Mesodermal cell (in vitro differentiated cells): Measurements from ENCODE around the gene HSD17B14. TPM values are rescaled to one million over a fixed set of nuclear protein-coding genes. Genes with fewer than 3 reads are reported as not detected.
A peak's percentile ranks its signal among the peaks of the same experiment; 100 is the strongest.
"Not testable (repeated sequence)": the region's sequence is repeated elsewhere in the genome, so short reads cannot be mapped to it uniquely, and the experiment has no call there.

Source experiments
- H3K27ac ChIP-seq: 2 replicates; pipeline ENCODE4 v1.7.0; 2013; ENCODE audit warnings: mild to moderate bottlenecking, low read depth, low read length, moderate library complexity; ENCODE audit not compliant: severe bottlenecking
- H3K36me3 ChIP-seq: 2 replicates; pipeline ENCODE4 v1.7.1; 2013; ENCODE audit warnings: mild to moderate bottlenecking, low read length, moderate library complexity; ENCODE audit not compliant: control insufficient read depth, insufficient read depth
- H3K4me1 ChIP-seq: one replicate; pipeline ENCODE4 v1.7.1; 2013; ENCODE audit warnings: mild to moderate bottlenecking, low read length; ENCODE audit not compliant: insufficient read depth, control insufficient read depth, poor library complexity, severe bottlenecking
- H3K4me3 ChIP-seq: 2 replicates; pipeline ENCODE4 v1.7.0; 2013; ENCODE audit warnings: low read length, control low read depth, mild to moderate bottlenecking; ENCODE audit not compliant: insufficient read depth, poor library complexity, severe bottlenecking; ENCODE audit errors: extremely low read depth
- H3K9me3 ChIP-seq: 2 replicates; pipeline ENCODE4 v1.7.1; 2013; ENCODE audit warnings: mild to moderate bottlenecking, low read length, moderate library complexity; ENCODE audit not compliant: control insufficient read depth
- WGBS, 2 experiments: methylation state at CpG; one replicate each; pipeline ENCODE4 v1.1.5; 2013; ENCODE audit warnings: missing lambda C conversion rate in 2 of 2; ENCODE audit not compliant: insufficient coverage in 2 of 2; 5-methylcytosine and 5-hydroxymethylcytosine counted together
- polyA plus RNA-seq, 2 experiments: library from polyadenylated mRNA; stranded (reverse); fragments of 50-300 nt; gene quantifications; one replicate each; pipeline ENCODE4 v1.2.3, GENCODE V29; 2013

Gene HSD17B14
- polyA plus RNA-seq (2013, experiment 1 of 2): 22.6 TPM
- polyA plus RNA-seq (2013, experiment 2 of 2): 18.3 TPM

DNA sequence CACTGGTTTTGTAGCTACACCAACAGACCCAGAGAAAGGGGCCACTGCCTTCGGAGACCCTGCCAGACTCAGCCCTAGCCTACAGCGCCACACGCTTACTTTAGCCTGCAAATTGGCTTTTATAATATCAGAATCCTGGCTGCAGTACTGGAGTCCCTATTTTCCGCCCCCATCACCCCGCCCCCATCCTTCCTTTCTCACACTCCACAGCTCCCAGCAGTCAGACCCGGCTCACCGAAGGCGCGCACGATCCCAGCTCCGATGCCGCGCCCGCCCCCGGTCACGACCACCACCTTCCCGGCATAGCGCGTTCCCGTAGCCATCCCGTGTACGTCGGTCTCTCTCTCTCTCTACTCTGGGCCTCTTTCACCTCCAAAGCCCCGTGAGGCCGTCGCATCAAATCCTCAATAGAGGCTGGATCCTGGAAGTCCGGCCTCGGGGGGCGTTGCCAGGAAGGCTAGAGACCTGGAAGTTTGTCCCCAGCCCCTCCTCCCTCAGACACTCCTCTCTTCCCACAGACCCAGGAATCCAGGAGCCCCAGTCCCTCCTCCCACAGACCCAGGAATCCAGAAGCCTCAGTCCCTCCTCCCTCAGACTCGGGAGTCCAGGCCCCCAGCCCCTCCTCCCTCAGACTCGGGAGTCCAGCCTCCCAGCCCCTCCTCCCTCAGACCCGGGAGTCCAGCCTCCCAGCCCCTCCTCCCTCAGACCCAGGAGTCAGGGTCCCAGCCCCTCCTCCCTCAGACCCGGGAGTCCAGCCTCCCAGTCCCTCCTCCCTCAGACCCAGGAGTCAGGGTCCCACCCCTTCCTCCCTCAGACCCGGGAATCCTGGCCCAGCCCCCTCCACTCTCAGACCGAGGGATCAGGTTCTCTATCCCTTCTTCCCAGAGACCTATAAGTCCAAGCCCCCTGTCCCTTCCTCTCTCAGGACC, at the start of gene HSD17B14:
Gene HSD17B14 (minus strand): TSS at position 403 of the 929 bp plus-strand sequence. CDS start 80 bp downstream, at position 323.
- WGBS, 2 experiments: 1% methylated on average over 32 to 35 of the region's 35 CpGs
- Histone ChIP-seq H3K4me1 (peaks cover 10% of the 10 kb centered on the region), H3K9me3 (no peaks in the 10 kb centered on the region), H3K4me3 (peak within 1 kb of the TSS; percentile 55), H3K36me3 (peaks cover 12% of the 10 kb centered on the region), H3K27ac (peak within 1 kb of the TSS; percentile 93)

DNA sequence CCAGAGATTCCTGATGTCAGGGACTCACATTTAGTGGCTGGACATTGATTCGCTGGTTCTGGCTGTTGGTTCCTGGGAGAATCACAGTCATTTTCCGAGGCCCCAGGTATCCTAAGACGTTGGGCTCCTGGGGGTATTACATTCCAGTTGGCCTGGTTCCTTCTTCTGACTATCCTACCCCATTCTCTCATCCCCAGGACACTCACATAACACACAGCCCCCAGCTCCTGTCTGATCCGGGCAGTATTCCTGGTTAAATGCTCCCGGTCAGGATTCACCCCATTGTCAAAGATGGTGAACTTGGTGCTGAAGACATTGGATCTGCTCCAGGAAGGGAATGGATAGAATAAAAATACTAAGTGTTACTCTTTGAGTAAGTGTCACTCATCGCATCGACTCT, 47.4 kb upstream of the HSD17B14 start:
- peaks cover 8% of the 10 kb centered on the region for H3K36me3 ChIP-seq
- H3K27ac ChIP-seq: no peak overlapping the region
- H3K9me3 ChIP-seq: no peaks in the 10 kb centered on the region
- WGBS, 2 experiments: 77 to 97% methylated on average over 4 to 5 of the region's 7 CpGs
- H3K4me3 ChIP-seq: no peak overlapping the region
- no peaks in the 10 kb centered on the region for H3K4me1 ChIP-seq

DNA sequence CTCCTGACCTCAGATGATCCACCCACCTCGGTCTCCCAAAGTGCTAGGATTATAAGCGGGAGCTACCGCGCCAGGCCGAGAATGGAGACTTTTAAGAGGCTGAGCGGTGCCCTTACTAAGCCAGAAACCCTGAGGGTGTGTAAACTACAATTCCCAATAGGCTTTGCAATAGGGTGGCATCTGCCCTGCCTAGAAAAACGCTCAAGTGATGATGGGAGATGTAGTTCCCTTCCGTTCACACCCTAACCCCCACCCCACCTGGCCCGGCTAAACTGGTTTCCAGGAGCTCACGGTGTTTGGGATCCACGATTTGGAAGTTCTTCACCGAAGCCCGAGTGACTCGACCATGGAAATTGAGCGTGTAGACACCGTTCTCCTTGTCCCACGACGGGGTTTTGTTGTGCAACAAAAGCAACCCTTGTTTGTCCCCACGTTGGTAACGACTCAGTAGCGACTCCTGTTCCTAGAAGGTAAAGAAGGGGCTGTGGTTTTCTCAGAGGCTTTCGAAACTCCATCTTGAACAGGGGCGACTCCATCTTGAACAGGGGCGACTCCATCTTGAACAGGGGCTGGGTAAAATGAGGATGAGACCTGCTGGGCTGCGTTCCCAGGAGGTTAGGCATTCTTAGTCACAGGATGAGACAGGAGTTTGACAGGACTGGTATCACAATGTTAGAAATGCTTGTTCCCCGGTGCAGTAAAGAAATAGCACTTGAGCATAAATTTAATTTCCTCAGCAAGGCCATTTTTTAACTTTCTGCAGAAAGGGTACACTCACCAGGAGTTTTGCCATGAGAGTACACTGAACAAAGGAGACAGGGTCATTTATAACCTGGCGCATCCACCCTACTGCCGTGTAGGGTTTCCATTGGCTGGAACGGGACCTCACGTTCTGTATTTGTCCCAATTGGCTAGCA, 45.7 kb upstream of the HSD17B14 start:
- Histone ChIP-seq H3K36me3 (peaks cover 23% of the 10 kb centered on the region), H3K4me3 (no peak overlapping the region), H3K4me1 (peaks cover 3% of the 10 kb centered on the region), H3K27ac (no peak overlapping the region), H3K9me3 (no peaks in the 10 kb centered on the region)
- WGBS, 2 experiments: 88 to 91% methylated on average over 28 to 29 of the region's 30 CpGs

DNA sequence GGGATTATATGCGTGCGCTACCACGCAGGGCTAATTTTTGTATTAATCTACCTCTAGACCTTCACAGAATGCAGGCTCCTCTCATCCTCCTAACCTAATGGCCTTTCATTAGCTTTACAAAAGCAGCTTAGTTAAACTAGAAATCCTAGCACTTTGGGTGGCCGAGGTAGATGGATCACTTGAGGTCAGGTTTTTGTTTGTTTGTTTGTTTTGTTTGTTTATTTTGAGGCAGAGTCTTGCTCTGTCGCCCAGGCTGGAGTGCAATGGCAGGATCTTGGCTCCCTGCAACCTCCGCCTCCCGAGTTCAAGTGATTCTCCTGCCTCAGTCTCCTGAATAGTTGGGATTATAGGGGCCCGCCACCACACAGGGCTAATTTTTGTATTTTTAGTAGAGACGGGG, 43.4 kb upstream of the HSD17B14 start:
- H3K4me1 ChIP-seq: peaks cover 19% of the 10 kb centered on the region
- H3K36me3 ChIP-seq: peaks cover 43% of the 10 kb centered on the region
- not testable (repeated sequence) for H3K27ac ChIP-seq, H3K9me3 ChIP-seq, H3K4me3 ChIP-seq
- WGBS, 2 experiments: 87 to 89% methylated on average over 8 of the region's 9 CpGs

DNA sequence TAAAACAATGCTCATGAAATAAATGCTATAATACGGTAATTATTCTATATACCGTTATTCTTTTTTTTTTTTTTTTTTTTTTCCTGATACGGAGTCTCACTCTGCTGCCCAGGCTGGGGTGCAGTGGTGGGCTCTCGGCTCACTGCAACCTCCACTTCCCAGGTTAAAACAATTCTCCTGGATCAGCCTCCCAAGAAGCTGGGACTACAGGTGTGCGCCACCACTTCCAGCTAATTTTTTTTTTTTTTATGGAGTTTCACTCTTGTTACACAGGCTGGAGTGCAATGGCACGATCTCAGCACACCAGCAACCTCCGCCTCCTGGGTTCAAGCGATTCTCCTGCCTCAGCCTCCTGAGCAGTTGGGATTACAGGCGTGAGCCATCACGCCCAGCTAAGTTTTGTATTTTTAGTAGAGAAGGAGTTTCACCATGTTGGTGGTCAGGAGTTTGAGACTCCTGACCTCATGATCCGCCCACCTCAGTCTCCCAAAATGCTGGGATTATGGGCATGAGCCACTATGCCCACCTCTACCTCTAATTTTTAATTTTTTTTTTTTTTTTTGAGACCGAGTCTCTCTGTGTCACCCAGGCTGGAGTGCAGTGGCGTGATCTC, 42.8 kb upstream of the HSD17B14 start:
- Histone ChIP-seq H3K4me3 (no peak overlapping the region), H3K4me1 (peaks cover 25% of the 10 kb centered on the region), H3K36me3 (peaks cover 48% of the 10 kb centered on the region), H3K27ac (peak overlapping the region; percentile 46), H3K9me3 (no peaks in the 10 kb centered on the region)
- WGBS, 2 experiments: 88 to 90% methylated on average over 9 to 10 of the region's 13 CpGs

DNA sequence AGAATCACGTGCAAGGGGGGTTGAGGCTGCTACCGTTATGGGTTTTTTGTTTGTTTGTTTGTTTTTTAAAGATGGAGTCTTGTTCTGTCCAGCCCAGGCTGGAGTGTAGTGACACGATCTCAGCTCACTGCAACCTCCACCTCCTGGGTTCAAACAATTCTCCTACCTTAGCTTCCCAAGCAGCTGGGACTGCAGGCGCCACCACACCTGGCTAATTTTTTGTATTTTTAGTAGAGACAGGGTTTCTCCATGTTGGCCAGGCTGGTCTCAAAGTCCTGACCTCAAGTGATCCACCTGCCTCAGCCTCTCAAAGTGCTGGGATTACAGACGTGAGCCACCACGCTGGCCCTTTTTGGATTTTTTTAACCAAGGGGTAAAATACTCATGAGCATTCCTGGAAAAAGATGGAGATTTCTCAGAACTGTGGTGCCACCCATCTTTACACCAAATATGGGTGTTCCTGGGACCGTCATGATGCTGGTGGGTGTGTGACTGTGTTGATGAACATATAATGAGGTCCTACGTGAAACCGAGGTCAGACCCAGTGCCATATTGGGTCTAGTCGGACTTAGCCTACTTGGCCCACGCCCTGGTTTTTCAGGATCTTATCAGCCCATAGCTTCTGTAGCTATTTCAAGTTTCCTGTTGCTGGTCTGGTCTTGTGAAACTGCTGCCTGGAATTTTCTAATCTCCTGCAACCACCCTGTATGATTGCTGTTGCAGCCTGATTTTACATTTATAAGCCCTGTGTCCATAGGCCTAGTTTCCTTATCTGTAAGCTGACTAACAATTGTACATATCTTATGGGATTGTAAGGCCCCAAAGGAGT, 42.1 kb upstream of the HSD17B14 start:
- peak overlapping the region; percentile 46 for H3K27ac ChIP-seq
- WGBS, 2 experiments: 84 to 89% methylated on average over 4 to 7 of the region's 11 CpGs
- peaks cover 55% of the 10 kb centered on the region for H3K36me3 ChIP-seq

DNA sequence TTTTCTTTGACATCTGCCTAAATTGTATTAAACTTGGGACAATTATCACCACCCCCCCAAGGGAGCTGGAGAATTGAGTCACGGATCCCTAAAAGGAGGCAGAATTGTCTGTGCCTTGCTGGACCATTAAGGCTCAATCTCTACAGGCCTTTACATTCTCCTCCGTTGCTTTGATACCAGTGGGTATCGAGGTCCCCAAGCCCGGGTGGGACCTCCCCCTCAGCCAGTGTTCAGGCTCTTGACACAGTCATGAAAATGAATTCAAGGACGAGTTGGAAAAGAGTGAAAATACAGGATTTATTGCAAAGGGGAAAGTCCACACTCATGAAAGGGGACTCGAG, 41.5 kb upstream of the HSD17B14 start:
- Histone ChIP-seq H3K36me3 (peaks cover 60% of the 10 kb centered on the region), H3K4me3 (no peak overlapping the region), H3K27ac (no peak overlapping the region), H3K9me3 (no peaks in the 10 kb centered on the region), H3K4me1 (peaks cover 35% of the 10 kb centered on the region)
- 96 to 100% methylated on average over 3 to 5 of the region's 6 CpGs for WGBS, 2 experiments

More for the DNA sequence above, 42.1 kb upstream of the HSD17B14 start:
- H3K4me1 ChIP-seq: peaks cover 32% of the 10 kb centered on the region
- H3K9me3 ChIP-seq: no peaks in the 10 kb centered on the region
- no peak overlapping the region for H3K4me3 ChIP-seq

DNA sequence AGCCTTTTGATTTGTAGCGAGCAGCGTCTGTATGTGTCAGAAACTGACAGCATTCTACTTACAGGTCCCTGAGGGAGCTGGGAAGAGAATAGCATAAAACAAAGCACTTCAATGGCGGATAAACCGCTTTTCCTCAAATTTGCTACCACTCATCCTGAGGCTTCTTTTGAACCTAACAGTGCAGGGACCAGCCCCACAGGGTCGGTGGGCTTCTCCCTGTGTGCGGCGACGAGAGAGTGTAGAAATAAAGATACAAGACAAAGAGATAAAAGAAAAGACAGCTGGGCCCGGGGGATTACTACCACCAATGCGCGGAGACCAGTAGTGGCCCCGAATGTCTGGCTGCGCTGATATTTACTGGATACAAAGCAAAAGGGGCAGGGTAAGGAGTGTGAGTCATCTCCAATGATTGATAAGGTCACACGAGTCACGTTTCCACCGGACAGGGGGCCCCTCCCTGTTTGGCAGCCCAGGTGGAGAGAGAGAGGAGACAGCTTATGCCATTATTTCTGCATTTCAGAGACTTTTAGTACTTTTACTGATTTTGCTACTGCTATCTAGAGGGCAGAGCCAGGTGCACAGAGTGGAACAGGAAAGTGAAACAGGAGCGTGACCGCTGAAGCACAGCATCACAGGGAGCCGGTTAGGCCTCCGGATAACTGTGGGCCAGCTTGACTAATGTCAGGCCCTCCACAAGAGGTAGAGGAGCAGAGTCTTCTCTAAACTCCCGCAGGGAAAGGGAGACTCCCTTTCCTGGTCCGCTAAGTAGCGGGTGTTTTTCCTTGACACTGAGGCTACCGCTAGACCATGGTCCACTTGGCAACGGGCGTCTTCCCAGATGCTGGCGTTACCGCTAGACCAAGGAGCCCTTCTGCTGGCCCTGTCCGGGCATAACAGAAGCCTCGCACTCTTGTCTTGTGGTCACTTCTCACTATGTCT, 40.0 kb upstream of the HSD17B14 start:
- peaks cover 60% of the 10 kb centered on the region for H3K36me3 ChIP-seq
- WGBS, 2 experiments: 92 to 96% methylated on average over 18 to 21 of the region's 30 CpGs
- H3K27ac ChIP-seq: peak overlapping the region; percentile 100
- H3K9me3 ChIP-seq: not testable (repeated sequence)
- peaks cover 35% of the 10 kb centered on the region for H3K4me1 ChIP-seq
- peak overlapping the region; percentile 100 for H3K4me3 ChIP-seq
